Forelimb muscle (tissue), 1 donor: ENCODE results near the gene IFNG. TPM values are rescaled to one million over a fixed set of nuclear protein-coding genes. Genes with fewer than 3 reads are reported as not detected.

ENCODE experiments used
- DNase-seq: peaks from one replicate; pipeline ENCODE4 v3.0.0-alpha.2; 2013; ENCODE audit warnings: low read depth
- polyA plus RNA-seq: library from polyadenylated mRNA; unstranded; fragments of 120-200 nt; gene quantifications from one replicate; pipeline ENCODE4 v1.2.1, GENCODE V29; 2013; ENCODE audit not compliant: insufficient read length

Gene IFNG
- polyA plus RNA-seq, 1 donor = not detected

DNA sequence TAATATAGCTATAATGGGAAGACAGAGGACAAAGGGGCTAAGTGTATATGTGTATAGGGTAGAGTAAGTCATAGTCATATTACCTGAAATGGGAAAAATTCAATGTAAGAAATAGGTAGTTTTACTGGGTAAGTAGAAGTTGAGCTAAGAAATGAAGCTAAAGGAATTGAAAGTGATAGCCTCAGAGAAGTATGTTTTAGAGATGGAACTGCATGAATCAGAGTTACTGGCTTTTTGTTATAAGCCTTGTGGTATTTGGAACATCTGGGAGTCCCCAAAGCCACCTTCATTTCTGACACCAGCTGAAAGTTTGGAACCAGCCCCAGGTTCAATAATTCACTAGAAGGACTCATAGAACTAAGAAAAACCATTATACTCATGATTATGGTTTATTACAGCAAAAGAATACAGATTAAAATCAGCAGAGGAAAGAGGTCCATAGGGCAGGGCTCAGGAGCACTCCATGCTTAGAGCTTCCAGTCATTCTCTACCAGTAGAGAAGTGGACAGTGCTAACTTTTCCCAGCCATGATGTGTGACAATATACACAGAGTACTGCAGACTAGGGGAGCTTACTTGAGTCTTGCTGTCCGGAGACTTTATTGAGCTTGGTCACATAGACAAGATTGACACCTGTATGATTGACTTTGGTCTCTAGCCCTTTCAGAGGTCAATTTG is 9.8 kb upstream of the IFNG start:
- DNase-seq = no peak

DNA sequence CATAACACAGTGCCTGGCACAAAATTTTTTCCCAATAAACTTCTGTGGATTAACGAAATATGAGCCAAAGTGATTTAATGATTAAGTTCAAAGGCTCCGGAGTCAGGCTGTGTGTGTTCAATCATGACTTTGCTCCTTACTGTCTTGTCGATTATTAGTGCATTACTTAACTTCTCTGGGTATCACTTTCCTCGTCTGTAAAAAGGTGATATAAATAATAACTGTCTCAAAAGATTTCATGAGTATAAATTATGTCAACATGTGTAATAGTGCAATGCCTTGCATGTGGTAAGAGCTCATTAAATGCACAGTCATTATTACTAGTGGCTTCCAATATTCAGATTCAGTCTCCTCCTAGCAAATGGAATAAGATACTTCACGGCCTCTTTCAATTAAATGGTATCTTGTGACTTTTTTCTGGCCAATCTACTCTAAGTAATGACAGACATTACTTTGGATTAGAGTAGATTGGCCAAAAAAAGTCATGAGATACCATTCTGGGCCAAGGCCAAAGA is 6.8 kb upstream of the IFNG start:
- DNase-seq = no peak

DNA sequence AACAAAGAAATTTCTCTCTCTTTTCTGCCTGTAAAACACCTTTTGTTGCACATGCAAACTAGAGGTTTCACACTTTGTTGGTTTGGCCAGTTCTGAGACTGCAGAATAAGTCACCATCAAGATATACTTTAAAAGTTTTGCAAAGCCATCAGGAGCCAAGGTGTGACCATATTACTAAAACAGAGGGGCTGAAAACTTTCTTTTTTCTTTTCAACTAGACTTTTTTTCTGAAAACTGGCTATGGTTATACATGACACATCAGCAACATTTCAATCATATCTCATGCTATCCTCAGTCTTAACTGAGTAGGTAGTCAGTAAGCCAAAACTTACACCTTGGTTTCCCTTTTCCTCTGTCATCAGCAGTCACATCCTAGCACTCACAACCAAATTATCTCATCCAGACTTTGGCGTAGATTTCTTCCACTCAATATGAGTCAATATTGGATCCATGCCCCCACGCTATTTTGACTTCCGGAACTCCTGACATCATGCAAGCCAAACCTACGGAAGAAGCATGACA is 4.1 kb upstream of the IFNG start:
- no peak for DNase-seq

DNA sequence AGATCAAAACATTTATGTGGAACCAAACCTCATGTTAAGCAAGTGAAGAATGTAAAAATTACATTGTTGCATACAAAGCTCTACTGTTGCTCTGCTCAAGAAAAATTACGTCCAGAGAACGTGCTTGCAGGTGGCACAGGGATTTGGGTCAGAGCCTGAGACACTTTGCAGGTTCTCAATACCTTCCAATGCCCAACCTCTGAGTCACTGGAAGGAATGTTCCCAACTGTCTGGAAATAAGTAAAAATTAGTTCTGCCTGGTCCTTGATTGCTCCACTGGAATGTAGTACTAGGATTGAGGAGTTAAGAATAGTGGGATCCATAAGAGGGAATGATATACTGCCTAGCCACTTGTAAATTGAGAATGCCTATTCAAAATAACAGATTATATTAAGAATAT is 2.8 kb upstream of the IFNG start:
- no peak for DNase-seq

DNA sequence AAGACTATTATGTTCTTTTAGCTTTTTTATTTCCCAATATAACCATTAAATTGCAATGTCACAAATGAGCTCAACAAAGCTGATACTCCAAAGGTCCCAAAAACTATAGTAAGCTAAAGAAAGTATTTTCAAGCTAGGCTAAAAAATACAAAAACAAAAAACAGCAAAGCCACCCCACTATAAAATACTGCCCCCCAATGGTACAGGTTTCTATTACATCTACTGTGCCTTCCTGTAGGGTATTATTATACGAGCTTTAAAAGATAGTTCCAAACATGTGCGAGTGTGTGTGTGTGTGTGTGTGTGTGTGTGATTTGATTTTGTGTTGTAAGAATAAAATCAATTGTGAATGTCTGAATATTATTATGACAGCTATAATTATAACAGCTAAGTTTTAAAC is 1.1 kb downstream of the IFNG start:
- no peak for DNase-seq

DNA sequence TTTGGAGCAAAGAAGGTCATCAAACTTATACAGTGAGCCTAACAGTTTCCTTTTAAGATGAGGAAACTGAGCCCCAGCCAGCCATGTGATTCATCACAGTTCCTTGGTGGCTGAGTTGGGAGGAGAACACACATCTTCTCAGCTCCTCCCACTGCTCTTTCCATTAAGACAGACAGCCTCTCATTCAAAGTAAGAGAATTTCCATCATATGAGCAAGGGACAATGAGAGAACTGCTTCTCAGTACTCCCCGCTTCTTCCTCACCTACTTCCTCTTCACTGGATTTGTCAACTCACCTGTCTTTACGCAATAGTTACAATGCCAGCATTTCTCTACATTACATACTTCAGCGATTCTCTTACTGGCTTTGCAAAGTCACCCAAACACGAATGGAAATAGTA is 2.2 kb downstream of the IFNG start:
- DNase-seq = no peak

DNA sequence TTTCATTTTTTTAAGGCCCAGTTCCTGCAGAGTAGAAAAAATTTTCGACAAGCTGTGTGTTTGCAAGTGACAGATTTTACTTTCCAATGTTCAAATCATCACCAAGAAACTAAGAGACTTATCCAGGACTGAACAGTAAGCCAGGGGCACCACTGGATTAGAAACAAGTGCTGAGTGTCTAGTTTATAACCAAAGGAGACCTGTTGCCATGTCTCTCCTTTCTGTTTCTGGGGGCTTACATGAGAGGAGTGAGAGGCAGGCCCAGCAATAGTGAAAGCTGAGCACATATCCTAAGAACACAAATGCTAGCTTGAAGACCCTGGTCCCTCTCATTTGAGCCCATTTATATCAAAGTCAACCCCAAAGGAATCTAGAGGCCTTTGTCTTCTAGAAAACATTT is 2.9 kb downstream of the IFNG start:
- DNase-seq = no peak

GRCh38 chr12:68154779-68155178 is 4.8 kb downstream of the IFNG start:
- no peak for DNase-seq

GRCh38 chr12:68148261-68148951 is 11.1 kb downstream of the IFNG start:
- DNase-seq = no peak

GRCh38 chr12:68140556-68140955 is 19.0 kb downstream of the IFNG start:
- no peak for DNase-seq

GRCh38 chr12:68139941-68140340 is 19.6 kb downstream of the IFNG start:
- DNase-seq = no peak

DNA sequence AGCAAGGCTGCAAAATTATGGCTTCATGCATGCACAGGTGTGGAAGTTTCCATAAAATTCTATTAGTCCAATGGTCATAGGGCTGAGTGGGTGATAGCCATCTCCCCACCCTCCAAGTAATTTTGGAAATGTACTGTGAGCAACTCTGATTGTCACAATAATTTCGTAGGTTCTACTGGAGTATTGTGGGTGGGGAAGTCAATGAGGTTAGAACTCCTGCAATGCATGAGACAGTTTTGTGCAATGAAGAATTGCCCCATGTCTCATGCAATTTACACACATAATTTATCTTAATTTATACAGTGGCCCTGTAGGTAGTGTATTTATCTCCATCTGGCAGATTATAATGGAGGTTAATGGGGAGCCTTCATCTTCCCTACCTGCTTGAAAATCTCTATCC is 20.5 kb downstream of the IFNG start:
- no peak for DNase-seq

- no peak for DNase-seq
Measured at GRCh38 chr12:68138480-68138879, 21.1 kb downstream of the IFNG start.

GRCh38 chr12:68137335-68137830 is 22.2 kb downstream of the IFNG start:
- DNase-seq = no peak

DNA sequence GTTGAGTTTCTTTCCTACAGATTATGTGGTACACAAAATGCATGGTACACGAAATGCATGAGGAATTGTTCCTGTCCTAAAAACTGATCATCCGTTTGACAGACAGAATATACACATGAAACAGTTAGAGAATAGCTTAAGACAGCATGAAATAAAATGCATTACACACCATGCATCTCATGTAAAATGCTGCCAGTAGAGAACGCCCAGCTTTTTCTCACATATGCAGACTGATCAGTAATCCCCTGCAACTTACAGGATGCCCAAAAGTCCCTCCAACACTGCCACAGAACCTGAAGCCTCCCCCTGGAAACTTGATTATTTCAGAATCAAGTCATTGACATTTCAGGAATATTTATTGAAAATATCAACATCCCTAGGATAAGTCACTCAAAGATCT is 24.0 kb downstream of the IFNG start:
- no peak for DNase-seq

DNA sequence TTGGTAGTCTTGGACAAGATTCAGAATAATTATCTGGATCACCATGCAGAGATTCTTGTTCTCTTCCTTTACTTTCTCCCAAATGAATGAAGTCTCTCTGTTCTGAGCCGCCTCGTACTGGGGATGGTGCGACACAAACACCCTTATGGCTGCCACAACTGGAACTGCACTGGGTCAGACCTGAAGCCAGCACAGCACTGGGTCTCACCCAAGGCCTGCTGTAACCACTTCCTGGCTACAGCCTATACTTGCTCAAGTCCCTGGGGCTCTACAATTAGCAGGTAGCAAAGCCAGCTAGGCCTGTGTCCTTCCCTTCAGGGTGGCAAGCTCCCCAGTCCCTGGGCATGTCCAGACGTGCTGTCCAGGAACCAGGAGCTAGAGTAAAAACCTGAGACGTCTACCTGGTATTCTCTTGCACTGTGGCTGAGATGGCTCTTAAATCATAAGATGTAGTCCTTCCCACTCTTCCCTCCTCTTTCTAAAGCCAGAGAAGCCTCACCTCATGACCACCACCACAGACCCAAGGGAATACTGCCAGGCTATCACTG is 27.6 kb downstream of the IFNG start:
- no peak for DNase-seq

GRCh38 chr12:68129979-68130378 is 29.6 kb downstream of the IFNG start:
- no peak for DNase-seq

- no peak for DNase-seq
Measured at GRCh38 chr12:68122236-68122920, 37.2 kb downstream of the IFNG start.

DNA sequence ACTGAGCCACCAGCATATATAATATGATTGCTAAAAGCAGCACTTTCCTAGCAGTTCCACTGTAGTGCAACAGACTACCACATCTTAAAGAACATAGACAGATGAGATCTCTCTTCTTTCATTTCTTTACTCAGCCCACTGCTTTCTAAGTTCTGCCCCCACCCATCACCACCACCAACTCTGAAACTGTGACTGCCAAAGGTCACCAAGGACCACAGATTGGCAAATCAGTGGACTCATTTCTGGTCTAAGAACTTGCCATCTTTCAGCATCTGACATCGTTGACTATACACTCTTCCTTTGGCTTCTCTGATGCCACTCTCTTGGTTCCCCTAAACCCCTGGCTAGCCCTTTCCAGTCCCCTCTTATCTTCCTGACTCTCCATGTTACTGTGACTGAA is 38.4 kb downstream of the IFNG start:
- DNase-seq = no peak

GRCh38 chr12:68119724-68120211 is 39.8 kb downstream of the IFNG start:
- DNase-seq = no peak

DNA sequence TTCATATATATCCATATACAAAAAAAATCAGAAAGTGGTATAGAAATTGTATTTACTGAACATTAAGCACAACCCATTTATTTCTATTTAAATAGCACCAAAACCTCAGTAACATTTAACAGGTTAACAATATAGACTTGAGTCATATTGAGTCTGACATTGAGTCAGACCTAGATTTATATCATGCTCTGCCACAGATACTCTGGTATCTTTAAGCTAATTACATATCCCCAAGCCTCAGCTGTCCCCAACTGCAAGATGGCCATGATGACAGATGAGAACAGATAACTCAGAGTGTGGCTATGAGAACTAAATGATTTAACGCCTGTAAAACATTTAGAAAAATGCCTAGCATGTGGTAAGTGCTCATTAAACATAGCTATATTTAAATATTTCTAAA is 40.3 kb downstream of the IFNG start:
- DNase-seq = no peak
